Measurements from ENCODE around the gene HEXIM1. TPM values are rescaled to one million over a fixed set of nuclear protein-coding genes. Genes with fewer than 3 reads are reported as not detected.

The HEXIM1 gene
- total and polyA plus RNA-seq, 7 donors, result 21.6 to 60.9 (median 41.0) TPM

GRCh38 chr17:45146166-45146565 is 2.1 kb upstream of the HEXIM1 start:
- H3K27ac ChIP-seq, result peak overlapping the region; percentile 96 to 98 (median 97)
- H3K9me3 ChIP-seq, result no peaks in the 10 kb centered on the region
- H3K27me3 ChIP-seq, result no peaks in the 10 kb centered on the region
- intact Hi-C loops (cut with DNase I), result loop anchor here (5.0 to 10.0 kb wide), 2 partner anchors 171 to 951 kb away; partner anchors contain the start of genes ATXN7L3 and MAP3K14
- 90 to 95% methylated on average over 10 of the region's 10 CpGs for WGBS, 2 donors
- H3K4me3 ChIP-seq, result no peak overlapping the region
- H3K4me1 ChIP-seq, result peaks cover 6 to 44% (median 38%) of the 10 kb centered on the region in 4 donors
- no peaks in the 10 kb centered on the region for H3K36me3 ChIP-seq
- TF ChIP-seq POLR2A (IDR thresholded peaks at IDR 0.05) (no peak), POLR2AphosphoS5 (IDR thresholded peaks at IDR 0.05) (no peak), CTCF (IDR thresholded peaks at IDR 0.05) (no peak), EP300 (IDR thresholded peaks at IDR 0.05) (no peak)
- DNase-seq, result peak; percentile 71

GRCh38 chr17:45146592-45146889 is 1.7 kb upstream of the HEXIM1 start:
- no peaks in the 10 kb centered on the region for H3K36me3 ChIP-seq
- no peak for DNase-seq
- peak overlapping the region; percentile 96 to 98 (median 97) for H3K27ac ChIP-seq
- WGBS, 2 donors, result 59 to 86% methylated on average over 4 of the region's 4 CpGs
- TF ChIP-seq CTCF (IDR thresholded peaks at IDR 0.05) (no peak), POLR2A (IDR thresholded peaks at IDR 0.05) (no peak), EP300 (IDR thresholded peaks at IDR 0.05) (no peak), POLR2AphosphoS5 (IDR thresholded peaks at IDR 0.05) (no peak)
- peaks cover 6 to 48% (median 42%) of the 10 kb centered on the region in 4 donors for H3K4me1 ChIP-seq
- intact Hi-C loops (cut with DNase I), result loop anchor here (5.0 to 10.0 kb wide), 2 partner anchors 171 to 952 kb away; partner anchors contain the start of genes ATXN7L3 and MAP3K14
- no peaks in the 10 kb centered on the region for H3K27me3 ChIP-seq
- no peaks in the 10 kb centered on the region for H3K9me3 ChIP-seq
- peak overlapping the region; percentile 64 to 92 (median 76) for H3K4me3 ChIP-seq

- Histone ChIP-seq H3K4me3 (peak overlapping the region; percentile 64 to 92 (median 76)), H3K27ac (peak overlapping the region; percentile 96 to 98 (median 97)), H3K9me3 (no peaks in the 10 kb centered on the region), H3K36me3 (no peaks in the 10 kb centered on the region), H3K27me3 (no peaks in the 10 kb centered on the region), H3K4me1 (peaks cover 6 to 53% (median 46%) of the 10 kb centered on the region in 4 donors)
- peak; percentile 84 for DNase-seq
- intact Hi-C loops (cut with DNase I), result loop anchor here (5.0 to 10.0 kb wide), 2 partner anchors 170 to 952 kb away; partner anchors contain the start of genes ATXN7L3 and MAP3K14
- no peak for TF ChIP-seq EP300 (IDR thresholded peaks at IDR 0.05)
- TF ChIP-seq POLR2A (IDR thresholded peaks at IDR 0.05), result peak in 1 of 2 donors; percentile 14
- no peak for TF ChIP-seq CTCF (IDR thresholded peaks at IDR 0.05)
- peak in 2 of 4 donors; percentile 20 to 32 for TF ChIP-seq POLR2AphosphoS5 (IDR thresholded peaks at IDR 0.05)
- 4 to 12% methylated on average over 29 of the region's 29 CpGs for WGBS, 2 donors
These were observed 1.2 kb upstream of the HEXIM1 start for GRCh38 chr17:45146890-45147580.

GRCh38 chr17:45147581-45148182 is 593 bp upstream of the HEXIM1 start:
- Histone ChIP-seq H3K9me3 (no peaks in the 10 kb centered on the region), H3K36me3 (no peaks in the 10 kb centered on the region), H3K4me1 (peaks cover 6 to 60% (median 52%) of the 10 kb centered on the region in 4 donors), H3K27me3 (no peaks in the 10 kb centered on the region), H3K27ac (peak overlapping the region; percentile 96 to 98 (median 97)), H3K4me3 (peak overlapping the region; percentile 64 to 92 (median 76))
- TF ChIP-seq EP300 (IDR thresholded peaks at IDR 0.05), result peak in 1 of 4 donors; percentile 63
- TF ChIP-seq POLR2AphosphoS5 (IDR thresholded peaks at IDR 0.05), result peak; percentile 75 to 86 (median 83)
- TF ChIP-seq POLR2A (IDR thresholded peaks at IDR 0.05), result peak in 1 of 2 donors; percentile 28
- TF ChIP-seq CTCF (IDR thresholded peaks at IDR 0.05), result no peak
- WGBS, 2 donors, result 0% methylated on average over 38 of the region's 38 CpGs
- intact Hi-C loops (cut with DNase I), result loop anchor here (1.0 to 10.0 kb wide), 4 partner anchors 14 to 953 kb away; partner anchors contain the start of genes ATXN7L3, HEXIM2, MAP3K14 and PLCD3
- DNase-seq, result peak; percentile 93
